HUES48 (cell line): Measurements from ENCODE around the gene CDC7.

Experiments used
- H3K27ac ChIP-seq: one replicate; pipeline ENCODE4 v1.7.0; 2013; ENCODE audit warnings: low read depth, low read length, inconsistent platforms
- H3K27me3 ChIP-seq: 2 replicates; pipeline ENCODE4 v1.6.1; 2013; ENCODE audit warnings: mild to moderate bottlenecking, low read length; ENCODE audit not compliant: control insufficient read depth, insufficient read depth
- H3K36me3 ChIP-seq: 2 replicates; pipeline ENCODE4 v1.6.1; 2013; ENCODE audit warnings: low read length; ENCODE audit not compliant: control insufficient read depth, insufficient read depth
- H3K4me1 ChIP-seq: 2 replicates; pipeline ENCODE4 v1.6.1; 2013; ENCODE audit warnings: mild to moderate bottlenecking, low read length; ENCODE audit not compliant: control insufficient read depth, insufficient read depth
- H3K4me3 ChIP-seq: 2 replicates; pipeline ENCODE4 v1.5.1; 2013; ENCODE audit warnings: mild to moderate bottlenecking, low read depth, low read length
- H3K9ac ChIP-seq: 2 replicates; pipeline ENCODE4 v1.6.1; 2013; ENCODE audit warnings: mild to moderate bottlenecking, low read depth, low read length, moderate library complexity
- H3K9me3 ChIP-seq: 2 replicates; pipeline ENCODE4 v1.6.1; 2013; ENCODE audit warnings: low read length; ENCODE audit not compliant: control insufficient read depth, insufficient read depth

The CDC7 gene

DNA sequence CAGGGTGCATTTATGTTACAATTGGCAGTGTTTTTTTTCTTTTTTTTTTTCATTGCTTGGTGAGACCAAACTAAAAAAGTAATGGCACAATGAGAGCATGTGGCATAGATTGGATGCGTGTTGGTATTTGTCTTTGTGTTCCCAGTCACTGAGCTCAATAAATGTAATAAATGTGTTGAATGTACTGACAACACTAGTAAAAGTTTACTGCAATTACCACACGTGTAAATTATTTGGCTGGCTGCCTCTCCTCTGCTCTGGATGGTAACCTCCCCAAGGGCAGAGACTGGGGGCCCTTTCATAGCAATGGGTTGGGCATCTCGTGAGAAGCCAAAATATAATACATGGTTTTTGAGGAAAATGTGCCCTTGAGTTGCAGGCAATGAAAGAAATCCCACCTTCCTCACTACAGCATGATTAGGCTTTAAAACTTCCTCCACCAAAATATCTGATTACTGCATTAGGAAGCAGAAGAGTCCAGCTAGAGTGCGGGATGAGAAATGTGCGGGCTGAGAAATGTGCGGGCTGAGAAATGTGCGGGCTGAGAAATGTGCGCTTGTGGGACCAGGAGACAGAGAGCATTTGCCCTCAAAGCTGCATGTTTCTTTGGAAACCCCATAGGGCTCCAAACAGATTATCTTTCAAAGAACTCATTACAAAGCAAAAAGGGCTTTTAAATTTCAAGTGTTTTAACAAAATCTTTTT is 58.5 kb downstream of the CDC7 start:
- H3K36me3 ChIP-seq = no peaks in the 10 kb centered on the region
- no peak overlapping the region for H3K27ac ChIP-seq
- H3K9ac ChIP-seq = no peak overlapping the region
- H3K9me3 ChIP-seq = peaks cover 7% of the 10 kb centered on the region
- H3K4me1 ChIP-seq = peaks cover 4% of the 10 kb centered on the region; the same call in 1 of the 2 replicates
- H3K4me3 ChIP-seq = no peak overlapping the region
- no peaks in the 10 kb centered on the region for H3K27me3 ChIP-seq

- H3K9me3 ChIP-seq = peaks cover 7% of the 10 kb centered on the region
- H3K4me1 ChIP-seq = peaks cover 9% of the 10 kb centered on the region
- no peak overlapping the region for H3K4me3 ChIP-seq
- H3K36me3 ChIP-seq = no peaks in the 10 kb centered on the region
- H3K27me3 ChIP-seq = no peaks in the 10 kb centered on the region
- no peak overlapping the region for H3K27ac ChIP-seq
- H3K9ac ChIP-seq = no peak overlapping the region
These were observed 59.4 kb downstream of the CDC7 start for GRCh38 chr1:91559838-91560565.

DNA sequence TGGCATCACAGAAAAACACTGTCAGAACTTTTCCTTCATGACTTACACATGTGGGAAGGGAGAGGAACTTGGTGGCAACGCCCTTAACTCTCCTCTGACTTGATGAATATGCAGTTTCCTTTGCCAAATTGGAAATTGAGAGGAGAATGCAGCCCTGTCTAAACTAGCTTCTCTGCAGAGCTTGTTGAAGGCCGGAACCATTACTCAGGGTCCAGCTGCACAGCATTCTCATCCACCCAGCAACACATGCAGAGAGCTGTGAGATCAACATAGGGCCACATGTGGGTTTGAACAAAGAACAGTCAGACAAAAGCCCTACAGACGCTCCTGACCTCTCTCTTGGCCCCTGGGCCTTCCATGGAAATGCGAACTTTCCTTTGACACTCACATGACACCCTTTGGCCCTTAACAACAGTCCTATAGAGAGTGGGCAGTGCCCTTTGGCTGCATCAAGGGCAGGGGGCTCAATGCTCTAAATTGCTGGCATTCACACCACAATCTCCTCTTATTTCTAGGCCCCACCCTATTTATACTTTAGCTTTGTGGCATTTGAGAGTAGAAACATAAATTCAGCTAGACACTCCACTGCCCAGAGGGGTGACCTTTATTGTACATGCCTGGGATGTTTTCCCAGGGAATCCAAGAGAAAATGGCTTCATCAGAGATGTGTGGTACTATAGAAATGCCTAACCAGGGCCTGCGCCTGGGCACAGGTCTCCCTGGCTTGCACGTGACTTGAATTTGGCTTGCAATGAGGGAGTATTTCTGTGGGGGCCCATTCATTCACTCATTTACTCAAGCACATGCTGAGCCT is 64.4 kb downstream of the CDC7 start:
- no peaks in the 10 kb centered on the region for H3K36me3 ChIP-seq
- H3K4me1 ChIP-seq = peaks cover 5% of the 10 kb centered on the region
- H3K4me3 ChIP-seq = no peak overlapping the region
- H3K9me3 ChIP-seq = peaks cover 7% of the 10 kb centered on the region
- peak overlapping the region; percentile 81 for H3K27ac ChIP-seq
- H3K9ac ChIP-seq = no peak overlapping the region
- H3K27me3 ChIP-seq = no peaks in the 10 kb centered on the region

DNA sequence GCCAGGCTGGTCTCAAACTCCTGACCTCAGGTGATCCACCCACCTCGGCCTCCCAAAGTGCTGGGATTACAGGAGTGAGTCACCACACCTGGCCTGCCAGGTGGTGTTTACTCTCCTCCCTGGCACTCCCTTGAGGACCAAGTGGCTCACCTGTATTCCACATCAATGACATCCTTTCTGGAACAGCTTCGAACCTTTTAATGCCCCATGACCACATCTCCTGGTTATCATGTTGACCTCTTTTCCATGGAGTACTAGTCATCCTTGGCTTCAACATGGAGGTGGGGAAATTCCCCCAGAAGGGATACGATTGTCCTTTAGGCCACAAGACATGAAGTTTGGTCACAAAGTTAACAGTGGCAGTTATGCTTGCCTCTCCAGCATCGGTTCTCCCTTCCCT is 66.9 kb downstream of the CDC7 start:
- Histone ChIP-seq H3K4me1 (peaks cover 5% of the 10 kb centered on the region), H3K36me3 (no peaks in the 10 kb centered on the region), H3K27ac (no peak overlapping the region), H3K27me3 (no peaks in the 10 kb centered on the region), H3K9me3 (peaks cover 7% of the 10 kb centered on the region), H3K4me3 (no peak overlapping the region), H3K9ac (no peak overlapping the region)

DNA sequence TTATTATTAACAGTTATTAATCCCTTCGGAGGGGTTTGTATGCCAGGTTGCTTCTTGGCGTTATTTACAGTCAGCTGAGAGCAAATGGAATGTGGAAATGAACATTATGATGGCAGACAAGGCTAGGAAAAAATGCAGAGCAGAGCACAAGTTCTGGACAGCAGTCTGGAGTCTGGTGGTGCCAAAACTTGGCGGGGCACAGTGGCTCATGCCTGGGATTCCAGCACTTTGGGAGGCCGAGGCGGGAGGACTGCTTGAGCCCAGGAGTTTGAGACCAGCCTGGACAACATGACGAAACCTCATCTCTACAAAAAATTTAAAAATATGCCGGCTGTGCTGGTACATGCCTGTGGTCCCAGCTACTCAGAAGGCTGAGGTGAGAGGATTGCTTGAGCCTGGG is 67.6 kb downstream of the CDC7 start:
- Histone ChIP-seq H3K27ac (no peak overlapping the region), H3K4me1 (peaks cover 5% of the 10 kb centered on the region), H3K36me3 (no peaks in the 10 kb centered on the region), H3K4me3 (no peak overlapping the region), H3K27me3 (no peaks in the 10 kb centered on the region), H3K9me3 (peaks cover 5% of the 10 kb centered on the region), H3K9ac (no peak overlapping the region)

GRCh38 chr1:91569411-91570119 is 68.9 kb downstream of the CDC7 start:
- no peaks in the 10 kb centered on the region for H3K36me3 ChIP-seq
- no peak overlapping the region for H3K9ac ChIP-seq
- H3K4me1 ChIP-seq = peaks cover 3% of the 10 kb centered on the region

DNA sequence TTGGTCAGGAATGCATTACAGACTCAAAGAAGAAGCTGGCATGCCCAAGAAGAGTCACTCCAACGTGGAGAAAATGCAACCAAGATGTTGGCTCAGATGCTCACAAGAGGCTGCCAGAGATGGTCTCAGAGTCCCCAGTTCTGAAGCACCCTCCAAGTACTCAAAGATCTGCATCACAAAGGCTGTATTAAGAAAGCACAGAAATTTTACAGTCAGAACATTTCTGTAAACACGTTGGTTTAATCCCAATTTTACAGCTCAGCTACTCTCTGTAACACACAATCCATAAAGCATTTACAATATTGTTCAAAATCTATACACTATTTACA is 69.4 kb downstream of the CDC7 start:
- H3K9me3 ChIP-seq = no peaks in the 10 kb centered on the region
- H3K4me1 ChIP-seq = no peaks in the 10 kb centered on the region
- H3K4me3 ChIP-seq = no peak overlapping the region
- no peaks in the 10 kb centered on the region for H3K36me3 ChIP-seq
- H3K27me3 ChIP-seq = no peaks in the 10 kb centered on the region
- no peak overlapping the region for H3K27ac ChIP-seq
- no peak overlapping the region for H3K9ac ChIP-seq

More at GRCh38 chr1:91569411-91570119, 68.9 kb downstream of the CDC7 start:
- H3K27ac ChIP-seq = no peak overlapping the region
- H3K9me3 ChIP-seq = no peaks in the 10 kb centered on the region
- no peak overlapping the region for H3K4me3 ChIP-seq
- H3K27me3 ChIP-seq = no peaks in the 10 kb centered on the region

DNA sequence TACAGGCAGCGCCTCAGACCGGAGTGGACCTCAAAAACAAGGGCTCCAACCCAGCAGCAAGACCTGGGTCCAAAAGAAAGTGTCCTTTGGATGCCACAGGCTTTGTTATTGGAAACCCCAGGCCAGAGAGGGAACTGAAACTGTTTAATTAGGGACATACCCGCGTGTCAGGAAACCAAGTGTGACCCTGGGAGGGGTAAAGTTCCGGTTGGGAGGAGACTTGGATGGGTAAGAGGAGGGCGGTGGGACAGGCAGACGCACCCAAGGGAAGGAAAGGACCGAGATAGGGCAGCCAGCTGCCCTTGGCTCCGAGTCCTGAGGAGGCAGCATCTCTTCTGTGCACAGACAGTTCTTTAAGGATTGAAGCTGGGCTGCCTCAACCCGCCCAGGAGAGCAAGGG is 71.4 kb downstream of the CDC7 start:
- Histone ChIP-seq H3K9ac (no peak overlapping the region), H3K9me3 (no peaks in the 10 kb centered on the region), H3K27me3 (no peaks in the 10 kb centered on the region), H3K4me1 (0 out of 2 replicates have a peak, but pooled peaks cover 3% of the 10 kb centered on the region), H3K4me3 (no peak overlapping the region), H3K36me3 (no peaks in the 10 kb centered on the region), H3K27ac (no peak overlapping the region)
